NB4 (cell line): ENCODE data around the gene HYKK.

Source experiments
- DNase-seq: peaks from one replicate; pipeline ENCODE4 v3.0.0; 2010; ENCODE audit warnings: low read depth
- H3K4me3 ChIP-seq: one replicate; pipeline ENCODE4 v1.5.1; 2011; ENCODE audit warnings: mild to moderate bottlenecking, low read depth, low read length, moderate library complexity
- CTCF ChIP-seq: IDR thresholded peaks from one replicate; pipeline ENCODE4 v1.5.1; 2012; ENCODE audit warnings: low read depth, low read length
- MYC ChIP-seq: IDR thresholded peaks from 2 replicates; pipeline ENCODE4 v1.6.1; 2011; ENCODE audit warnings: low read depth, low read length
- POLR2A ChIP-seq: IDR thresholded peaks from 2 replicates; pipeline ENCODE4 v1.6.1; 2011; ENCODE audit warnings: mild to moderate bottlenecking; ENCODE audit not compliant: insufficient read length; ENCODE audit errors: extremely low read depth
- TF ChIP-seq, protein P1 (sequence below): IDR thresholded peaks from 2 replicates; pipeline ENCODE4 v1.6.1; 2011; ENCODE audit warnings: low read depth, low read length

Gene HYKK

GRCh38 chr15:78567531-78567930, 60.2 kb downstream of the HYKK start:
- no peak for DNase-seq
- TF ChIP-seq POLR2A (no peak), MYC (no peak), CTCF (no peak)
- TF ChIP-seq, protein P1, sequence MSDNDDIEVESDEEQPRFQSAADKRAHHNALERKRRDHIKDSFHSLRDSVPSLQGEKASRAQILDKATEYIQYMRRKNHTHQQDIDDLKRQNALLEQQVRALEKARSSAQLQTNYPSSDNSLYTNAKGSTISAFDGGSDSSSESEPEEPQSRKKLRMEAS = no peak
- H3K4me3 ChIP-seq = no peak overlapping the region

DNA sequence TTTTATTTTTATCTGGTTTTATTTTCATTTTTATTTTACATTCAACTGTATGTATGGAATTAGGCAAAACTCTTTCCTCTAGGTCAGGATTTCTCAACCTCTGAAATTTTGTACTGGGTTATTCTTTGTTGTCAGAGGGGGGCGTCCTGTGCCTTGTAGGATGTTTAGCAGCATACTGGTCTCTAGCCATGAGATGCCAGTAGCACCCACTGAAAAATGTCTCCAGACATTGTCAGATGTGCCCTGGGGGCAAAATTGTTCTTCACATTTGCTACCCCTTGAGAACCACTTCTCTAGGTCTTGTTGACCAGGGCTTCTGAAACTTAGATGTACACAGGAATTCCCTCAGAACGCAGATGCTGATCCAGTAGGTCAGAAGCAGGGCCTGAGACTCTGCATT, 63.3 kb downstream of the HYKK start:
- TF ChIP-seq, protein P1 = no peak
- peak; percentile 16 for TF ChIP-seq CTCF
- H3K4me3 ChIP-seq = no peak overlapping the region
- DNase-seq = peak; percentile 40

DNA sequence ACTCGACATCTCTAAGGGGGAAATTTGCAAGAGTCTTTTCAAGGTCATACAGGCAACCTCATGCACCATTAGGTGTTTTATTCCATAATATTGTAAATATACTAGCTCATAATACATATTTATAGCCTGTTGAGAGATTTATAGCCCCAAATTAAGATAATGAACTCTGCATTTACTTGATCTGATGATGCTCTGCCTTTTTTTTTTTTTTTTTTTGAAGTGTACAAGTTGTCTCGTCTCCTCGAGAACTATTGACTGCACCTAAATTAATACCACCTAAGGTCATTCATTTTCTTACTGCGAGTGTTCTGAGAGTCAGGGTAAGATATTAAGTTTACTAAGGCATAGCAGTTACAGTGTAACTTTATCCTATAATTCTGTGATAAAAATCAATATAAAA, 64.0 kb downstream of the HYKK start:
- H3K4me3 ChIP-seq = no peak overlapping the region
- DNase-seq = no peak
- TF ChIP-seq, protein P1 = no peak
- TF ChIP-seq MYC = no peak
- no peak for TF ChIP-seq CTCF
- no peak for TF ChIP-seq POLR2A

GRCh38 chr15:78573416-78573815, 66.0 kb downstream of the HYKK start:
- TF ChIP-seq CTCF (no peak), POLR2A (no peak), MYC (no peak)
- TF ChIP-seq, protein P1 = no peak
- no peak for DNase-seq
- no peak overlapping the region for H3K4me3 ChIP-seq

GRCh38 chr15:78574944-78575343, 67.6 kb downstream of the HYKK start:
- TF ChIP-seq, protein P1 = no peak
- no peak for TF ChIP-seq MYC
- no peak for TF ChIP-seq CTCF
- no peak for TF ChIP-seq POLR2A
- no peak overlapping the region for H3K4me3 ChIP-seq
- DNase-seq = no peak
